Ishikawa (cell line): ENCODE measurements around the gene CUL4A.

Experiments used
- CEBPB ChIP-seq: IDR thresholded peaks from 2 replicates; pipeline ENCODE4 v1.6.1; 2012
- CREB1 ChIP-seq: IDR thresholded peaks from 2 replicates; pipeline ENCODE4 v1.6.1; 2012; ENCODE audit warnings: low read depth
- EGR1 ChIP-seq: IDR thresholded peaks from 2 replicates; pipeline ENCODE4 v1.6.1; 2012
- MAX ChIP-seq: IDR thresholded peaks from 2 replicates; pipeline ENCODE4 v1.6.1; 2012
- NFIC ChIP-seq: IDR thresholded peaks from 2 replicates; pipeline ENCODE4 v1.6.1; 2012
- REST ChIP-seq: IDR thresholded peaks from 2 replicates; pipeline ENCODE4 v1.6.1; 2012; ENCODE audit warnings: low read depth, mild to moderate bottlenecking
- TCF12 ChIP-seq: IDR thresholded peaks from 2 replicates; pipeline ENCODE4 v1.6.1; 2012; ENCODE audit warnings: low read depth
- YY1 ChIP-seq: IDR thresholded peaks from 2 replicates; pipeline ENCODE4 v1.6.1; 2012; ENCODE audit warnings: low read depth

GRCh38 chr13:113166681-113167080 is 42.7 kb upstream of the CUL4A start:
- TF ChIP-seq MAX (no peak), REST (no peak), CEBPB (no peak), NFIC (no peak), CREB1 (no peak), YY1 (no peak), TCF12 (no peak), EGR1 (no peak)
